Activated T-cell treated with anti-CD3 and anti-CD28 coated beads for 24 hours (primary cell): ENCODE data around the gene TIGD7.

Experiments used
- DNase-seq: peaks from one replicate; pipeline ENCODE4 v3.0.0-alpha.2; 2020; ENCODE audit warnings: low read depth

Gene TIGD7

GRCh38 chr16:3305109-3306068 lies at the start of gene TIGD7, which contains the start of gene ZNF75A:
TIGD7 (minus strand) TSS chr16:3305430; CDS start chr16:3300614, 4,816 bp downstream.
ZNF75A (plus strand) TSS chr16:3305497; CDS start chr16:3308429, 2,932 bp downstream.
- peak; percentile 75 for DNase-seq

- no peak for DNase-seq
Observed at GRCh38 chr16:3349175-3349574, 43.9 kb upstream of the TIGD7 start.

GRCh38 chr16:3348547-3349167 lies 43.4 kb upstream of the TIGD7 start:
- no peak for DNase-seq

GRCh38 chr16:3347586-3347985 lies 42.4 kb upstream of the TIGD7 start:
- no peak for DNase-seq

- DNase-seq = no peak
Observed at GRCh38 chr16:3346041-3346440, 40.8 kb upstream of the TIGD7 start.

GRCh38 chr16:3328643-3329042 lies 23.4 kb upstream of the TIGD7 start:
- no peak for DNase-seq

- DNase-seq = no peak
Observed at GRCh38 chr16:3328104-3328503, 22.9 kb upstream of the TIGD7 start.

- DNase-seq = no peak
Observed at GRCh38 chr16:3327514-3327913, 22.3 kb upstream of the TIGD7 start.

- no peak for DNase-seq
Observed at GRCh38 chr16:3321816-3322215, 16.6 kb upstream of the TIGD7 start.

- no peak for DNase-seq
Observed at GRCh38 chr16:3317315-3317999, 12.2 kb upstream of the TIGD7 start.

- no peak for DNase-seq
Observed at GRCh38 chr16:3311496-3311895, 6.3 kb upstream of the TIGD7 start.

- no peak for DNase-seq
Observed at GRCh38 chr16:3306078-3306477, 848 bp upstream of the TIGD7 start.

GRCh38 chr16:3304370-3304769 lies 860 bp downstream of the TIGD7 start:
- no peak for DNase-seq

- no peak for DNase-seq
Observed at GRCh38 chr16:3295783-3296182, 9.4 kb downstream of the TIGD7 start.

- no peak for DNase-seq
Observed at GRCh38 chr16:3295209-3295608, 10.0 kb downstream of the TIGD7 start.

- DNase-seq = no peak
Observed at GRCh38 chr16:3292604-3293003, 12.6 kb downstream of the TIGD7 start.

- no peak for DNase-seq
Observed at GRCh38 chr16:3289998-3290673, 15.1 kb downstream of the TIGD7 start.

- DNase-seq = no peak
Observed at GRCh38 chr16:3285131-3285530, 20.1 kb downstream of the TIGD7 start.

GRCh38 chr16:3283543-3284447 lies 21.4 kb downstream of the TIGD7 start:
- DNase-seq = no peak

GRCh38 chr16:3282730-3283542 lies 22.3 kb downstream of the TIGD7 start, which contains the start of gene ZNF263:
ZNF263 (plus strand) TSS chr16:3283491; CDS start chr16:3283819, 328 bp downstream.
- peak; percentile 90 for DNase-seq
